Activated T-helper 1 cell treated with Interleukin-2 at 50 U/mL for 16 hours (primary cell): Measurements from ENCODE around the gene TRMT61B.

Source experiments
- DNase-seq: peaks from one replicate; pipeline ENCODE4 v3.0.0-alpha.2; 2020; ENCODE audit warnings: low read depth

Gene TRMT61B

GRCh38 chr2:28870146-28870891, at the start of gene TRMT61B:
Gene TRMT61B (minus strand): TSS chr2:28870309. CDS start chr2:28870277, 32 bp downstream.
- DNase-seq: peak; percentile 95

GRCh38 chr2:28915939-28916338, 45.8 kb upstream of the TRMT61B start:
- no peak for DNase-seq

- DNase-seq: no peak
These were observed 39.7 kb upstream of the TRMT61B start for GRCh38 chr2:28909655-28910353.

GRCh38 chr2:28908172-28908571, 38.1 kb upstream of the TRMT61B start:
- DNase-seq: no peak

GRCh38 chr2:28906821-28907220, 36.7 kb upstream of the TRMT61B start:
- DNase-seq: no peak

- no peak for DNase-seq
These were observed 36.3 kb upstream of the TRMT61B start for GRCh38 chr2:28906376-28906775.

GRCh38 chr2:28905533-28905932, 35.4 kb upstream of the TRMT61B start:
- no peak for DNase-seq

- no peak for DNase-seq
These were observed 34.8 kb upstream of the TRMT61B start for GRCh38 chr2:28904802-28905457.

GRCh38 chr2:28904295-28904694, 34.2 kb upstream of the TRMT61B start:
- no peak for DNase-seq

GRCh38 chr2:28902584-28902983, 32.5 kb upstream of the TRMT61B start:
- no peak for DNase-seq

GRCh38 chr2:28901841-28902240, 31.7 kb upstream of the TRMT61B start:
- no peak for DNase-seq

- no peak for DNase-seq
These were observed 31.1 kb upstream of the TRMT61B start for GRCh38 chr2:28901202-28901601.

- no peak for DNase-seq
These were observed 27.9 kb upstream of the TRMT61B start for GRCh38 chr2:28898048-28898447.

- DNase-seq: no peak
These were observed 26.8 kb upstream of the TRMT61B start for GRCh38 chr2:28896906-28897305.

GRCh38 chr2:28895189-28895893, 25.2 kb upstream of the TRMT61B start:
- peak; percentile 5 for DNase-seq

GRCh38 chr2:28894470-28895188, 24.5 kb upstream of the TRMT61B start, which contains the start of gene WDR43:
Gene WDR43 (plus strand): TSS chr2:28894667. CDS start chr2:28894699, 32 bp downstream.
- peak; percentile 98 for DNase-seq

- DNase-seq: no peak
These were observed 23.4 kb upstream of the TRMT61B start for GRCh38 chr2:28893488-28893887.

GRCh38 chr2:28880193-28880592, 10.1 kb upstream of the TRMT61B start:
- DNase-seq: no peak

GRCh38 chr2:28871620-28872019, 1.5 kb upstream of the TRMT61B start:
- no peak for DNase-seq

- no peak for DNase-seq
These were observed 489 bp downstream of the TRMT61B start for GRCh38 chr2:28869494-28870145.

GRCh38 chr2:28868611-28869010, 1.5 kb downstream of the TRMT61B start:
- DNase-seq: no peak
